ENCODE data around the gene TRDN. TPM values are rescaled to one million over a fixed set of nuclear protein-coding genes. Genes with fewer than 3 reads are reported as not detected.

Gene TRDN
- total RNA-seq, 3 donors from 2014 or later: 0.96 TPM; not detected in 2

GRCh38 chr6:123668063-123668462 is 31.3 kb upstream of the TRDN start:
- no peaks in the 10 kb centered on the region for H3K36me3 ChIP-seq
- H3K27me3 ChIP-seq: no peaks in the 10 kb centered on the region
- no peak overlapping the region for H3K4me3 ChIP-seq
- no peak for DNase-seq (ENCODE audit: low spot score in 2 of 2)
- TF ChIP-seq POLR2A (IDR thresholded peaks at IDR 0.05) (no peak), CTCF (IDR thresholded peaks at IDR 0.05) (no peak), POLR2AphosphoS5 (IDR thresholded peaks at IDR 0.05) (no peak)
- no peaks in the 10 kb centered on the region for H3K9me3 ChIP-seq
- intact Hi-C loops (cut with DNase I; ENCODE audit: low total_unique reads): no loop called here
- H3K4me1 ChIP-seq: no peaks in the 10 kb centered on the region
- no peak overlapping the region for H3K27ac ChIP-seq

- Histone ChIP-seq H3K36me3 (no peaks in the 10 kb centered on the region), H3K9me3 (no peaks in the 10 kb centered on the region), H3K4me1 (no peaks in the 10 kb centered on the region), H3K4me3 (no peak overlapping the region), H3K27me3 (no peaks in the 10 kb centered on the region), H3K27ac (no peak overlapping the region)
- no peak for TF ChIP-seq CTCF (IDR thresholded peaks at IDR 0.05)
- no peak for TF ChIP-seq POLR2AphosphoS5 (IDR thresholded peaks at IDR 0.05)
- TF ChIP-seq POLR2A (IDR thresholded peaks at IDR 0.05): no peak
- DNase-seq (ENCODE audit: low spot score in 2 of 2): no peak
- intact Hi-C loops (cut with DNase I; ENCODE audit: low total_unique reads): no loop called here
Measured at GRCh38 chr6:123663436-123663835, 26.7 kb upstream of the TRDN start.

GRCh38 chr6:123662757-123663156 is 26.0 kb upstream of the TRDN start:
- TF ChIP-seq CTCF (IDR thresholded peaks at IDR 0.05): no peak
- TF ChIP-seq POLR2AphosphoS5 (IDR thresholded peaks at IDR 0.05): no peak
- TF ChIP-seq POLR2A (IDR thresholded peaks at IDR 0.05): no peak
- DNase-seq (ENCODE audit: low spot score in 2 of 2): no peak

GRCh38 chr6:123661105-123661891 is 24.5 kb upstream of the TRDN start:
- Histone ChIP-seq H3K4me3 (no peak overlapping the region), H3K4me1 (no peaks in the 10 kb centered on the region), H3K9me3 (no peaks in the 10 kb centered on the region), H3K27ac (no peak overlapping the region), H3K27me3 (no peaks in the 10 kb centered on the region), H3K36me3 (no peaks in the 10 kb centered on the region)
- TF ChIP-seq POLR2A (IDR thresholded peaks at IDR 0.05) (no peak), CTCF (IDR thresholded peaks at IDR 0.05) (no peak), POLR2AphosphoS5 (IDR thresholded peaks at IDR 0.05) (no peak)
- DNase-seq (ENCODE audit: low spot score in 2 of 2): no peak
- intact Hi-C loops (cut with DNase I; ENCODE audit: low total_unique reads): no loop called here

More at GRCh38 chr6:123662757-123663156, 26.0 kb upstream of the TRDN start:
- Histone ChIP-seq H3K27ac (no peak overlapping the region), H3K9me3 (no peaks in the 10 kb centered on the region), H3K4me1 (no peaks in the 10 kb centered on the region), H3K27me3 (no peaks in the 10 kb centered on the region), H3K4me3 (no peak overlapping the region), H3K36me3 (no peaks in the 10 kb centered on the region)
- intact Hi-C loops (cut with DNase I; ENCODE audit: low total_unique reads): no loop called here

GRCh38 chr6:123659960-123660748 is 23.4 kb upstream of the TRDN start:
- Histone ChIP-seq H3K4me3 (no peak overlapping the region), H3K27me3 (no peaks in the 10 kb centered on the region), H3K9me3 (no peaks in the 10 kb centered on the region), H3K27ac (no peak overlapping the region), H3K4me1 (no peaks in the 10 kb centered on the region), H3K36me3 (no peaks in the 10 kb centered on the region)
- intact Hi-C loops (cut with DNase I; ENCODE audit: low total_unique reads): no loop called here
- TF ChIP-seq POLR2AphosphoS5 (IDR thresholded peaks at IDR 0.05) (no peak), POLR2A (IDR thresholded peaks at IDR 0.05) (no peak), CTCF (IDR thresholded peaks at IDR 0.05) (no peak)
- DNase-seq (ENCODE audit: low spot score in 2 of 2): no peak

Data from breast epithelium (tissue), 4 donors.